ENCODE measurements around the gene LYSMD4.
A peak's percentile ranks its signal among the peaks of the same experiment; 100 is the strongest.
"Not testable (repeated sequence)": the region's sequence is repeated elsewhere in the genome, so short reads cannot be mapped to it uniquely, and the experiment has no call there.

Gene LYSMD4

GRCh38 chr15:99733268-99734039, at the start of gene LYSMD4:
Gene LYSMD4 (minus strand): TSS chr15:99733437. CDS start chr15:99731999, 1,438 bp downstream.
- DNase-seq, result peak; percentile 99

- not testable (repeated sequence) for DNase-seq
These were observed 48.8 kb upstream of the LYSMD4 start for GRCh38 chr15:99782029-99782428.

DNA sequence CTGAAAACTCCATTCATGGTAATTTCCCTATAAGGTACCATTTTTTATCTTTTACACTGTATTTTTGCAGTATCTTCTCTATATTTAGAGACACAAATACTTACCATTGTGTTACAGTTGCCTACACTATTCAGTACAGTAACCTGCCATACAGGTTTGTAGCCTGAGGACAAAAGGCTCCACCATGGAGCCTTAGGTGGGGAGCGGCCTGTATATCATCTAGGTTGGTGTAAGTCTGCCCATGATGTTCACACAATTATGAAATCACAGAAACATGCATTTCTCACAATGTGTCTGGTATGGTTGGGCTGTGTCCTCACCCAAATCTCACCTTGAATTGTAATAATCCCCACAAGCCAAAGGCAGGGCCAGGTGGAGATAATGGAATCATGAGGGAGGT, 43.9 kb upstream of the LYSMD4 start:
- DNase-seq, result no peak

DNA sequence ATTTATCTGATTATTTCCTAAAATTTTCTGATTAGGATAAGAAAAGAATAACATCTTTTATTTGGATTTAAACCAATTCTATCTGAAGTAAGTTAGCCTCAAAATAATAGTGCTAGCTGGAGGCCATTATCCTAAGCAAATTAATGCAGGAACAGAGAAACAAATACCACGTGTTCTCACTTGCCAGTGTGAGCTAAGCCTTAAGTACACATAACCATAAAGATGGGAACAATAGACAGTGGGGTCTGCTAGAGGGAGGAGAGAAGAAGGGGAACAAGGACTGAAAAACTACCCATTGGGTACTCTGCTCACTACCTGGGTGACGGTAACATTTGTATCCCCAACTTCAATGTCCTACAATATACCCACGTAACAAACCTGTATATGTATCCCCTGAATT, 31.3 kb upstream of the LYSMD4 start:
- no peak for DNase-seq

- no peak for DNase-seq
These were observed 30.6 kb upstream of the LYSMD4 start for GRCh38 chr15:99763827-99764226.

DNA sequence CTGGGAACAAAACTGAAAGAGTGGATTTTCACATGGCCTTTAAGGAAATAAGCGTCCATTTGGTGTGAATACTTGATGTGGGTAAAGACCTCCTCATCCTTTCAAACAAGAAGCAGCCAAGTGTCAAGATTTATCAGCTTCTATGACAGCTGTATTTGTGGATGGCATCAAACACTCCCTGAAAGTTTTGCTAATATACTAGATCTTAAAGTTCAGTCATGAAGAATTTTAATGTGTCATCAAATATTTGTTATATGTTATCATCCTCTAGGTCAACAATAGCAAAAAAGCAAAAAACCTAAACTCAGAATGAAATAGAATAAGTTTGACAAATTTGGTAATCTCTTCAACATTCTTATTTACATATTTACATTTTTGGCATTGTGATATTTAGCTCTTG, 29.1 kb upstream of the LYSMD4 start:
- no peak for DNase-seq

DNA sequence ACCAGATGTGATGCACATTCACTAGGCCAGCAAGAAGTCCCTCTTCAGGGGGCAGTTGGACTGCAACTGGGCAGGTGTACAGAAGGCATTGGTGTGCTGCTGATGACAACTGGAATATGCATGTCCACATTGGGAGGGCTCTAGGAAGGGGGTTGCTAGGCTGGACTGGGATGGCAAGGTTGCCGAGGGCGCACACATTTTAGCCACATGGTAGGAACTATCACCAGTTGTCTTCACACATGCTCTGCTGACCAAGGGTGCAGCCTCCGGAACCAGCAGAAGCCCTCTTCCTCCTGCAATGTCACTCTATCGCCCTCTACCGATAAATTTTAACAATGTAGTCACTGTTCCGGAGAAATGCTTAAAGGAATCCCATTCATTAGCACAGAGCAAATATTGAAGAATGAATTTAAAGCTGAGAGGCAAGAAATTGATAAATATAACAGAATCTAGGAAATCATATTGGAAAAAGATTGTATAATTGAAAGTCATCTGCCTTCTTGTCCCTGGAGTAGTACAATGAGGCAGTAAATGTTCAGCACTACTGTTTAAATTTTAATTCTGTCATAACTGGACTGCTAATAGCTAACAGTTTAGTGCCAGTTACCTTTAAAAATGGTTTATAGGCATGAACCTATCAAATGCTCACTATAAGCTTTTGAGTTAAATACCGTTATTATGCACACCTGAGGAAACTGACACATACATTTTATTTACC, 22.6 kb upstream of the LYSMD4 start:
- DNase-seq, result peak; percentile 72

- no peak for DNase-seq
These were observed 19.8 kb upstream of the LYSMD4 start for GRCh38 chr15:99753066-99753465.

DNA sequence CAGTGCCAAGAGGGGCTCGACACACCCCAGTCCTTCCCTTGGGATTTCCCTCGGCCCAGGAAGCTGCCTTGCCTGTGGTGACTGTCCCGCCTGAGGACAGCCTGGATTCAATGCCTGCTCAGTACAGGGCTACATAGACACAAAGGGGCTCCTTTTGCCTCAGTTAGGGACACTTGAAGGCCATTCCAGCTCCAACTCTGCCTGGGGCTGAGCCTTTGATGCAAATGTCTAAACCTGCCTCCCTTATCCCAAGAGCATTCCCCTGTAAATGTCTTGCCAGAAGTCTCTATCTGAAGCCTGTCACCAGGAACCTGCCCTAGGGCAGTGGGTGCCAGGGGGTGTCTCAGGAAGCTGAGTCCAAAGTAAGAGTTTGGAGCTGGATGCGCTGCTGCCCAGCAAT, 19.3 kb upstream of the LYSMD4 start:
- no peak for DNase-seq

- not testable (repeated sequence) for DNase-seq
These were observed 17.1 kb upstream of the LYSMD4 start for GRCh38 chr15:99750326-99750725.

DNA sequence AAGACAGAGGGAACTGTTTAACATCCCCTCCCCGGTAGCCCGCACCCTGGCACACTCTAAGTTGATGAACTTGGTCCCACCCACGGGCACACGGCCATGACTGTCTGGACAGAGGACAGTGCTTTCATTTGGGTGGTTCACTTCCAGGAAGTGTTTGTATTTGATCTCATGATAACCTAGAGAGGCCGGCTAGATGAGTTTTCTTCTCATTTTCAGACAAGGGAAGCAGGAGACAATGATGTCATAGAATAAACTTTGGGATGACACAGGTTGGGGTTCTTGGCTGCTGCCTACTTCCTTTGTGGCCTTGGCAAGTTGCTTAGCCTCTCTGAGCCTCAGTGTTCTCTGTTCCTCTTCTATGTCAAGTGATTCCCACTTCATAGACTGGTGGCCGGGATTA, 16.1 kb upstream of the LYSMD4 start:
- DNase-seq, result no peak

GRCh38 chr15:99745370-99746086, 12.3 kb upstream of the LYSMD4 start:
- no peak for DNase-seq

DNA sequence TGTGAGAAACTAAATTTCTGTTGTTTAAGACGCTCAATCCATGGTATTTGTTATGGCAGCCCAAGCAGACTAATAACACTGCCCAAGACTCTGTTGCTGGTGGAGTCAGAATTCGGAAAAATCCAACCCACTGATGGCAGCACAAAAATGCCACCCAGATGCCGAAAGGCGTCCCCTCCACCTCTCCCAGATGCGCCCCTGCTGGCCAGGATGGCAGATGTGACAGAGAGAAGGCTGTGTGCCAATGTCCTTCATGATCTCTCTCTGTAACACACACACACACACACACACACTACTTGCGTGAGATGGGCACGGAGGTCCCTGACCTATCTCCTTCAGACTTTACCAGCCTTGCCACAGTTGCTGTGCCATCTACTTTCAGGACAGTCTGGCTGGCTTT, 10.9 kb upstream of the LYSMD4 start:
- no peak for DNase-seq

DNA sequence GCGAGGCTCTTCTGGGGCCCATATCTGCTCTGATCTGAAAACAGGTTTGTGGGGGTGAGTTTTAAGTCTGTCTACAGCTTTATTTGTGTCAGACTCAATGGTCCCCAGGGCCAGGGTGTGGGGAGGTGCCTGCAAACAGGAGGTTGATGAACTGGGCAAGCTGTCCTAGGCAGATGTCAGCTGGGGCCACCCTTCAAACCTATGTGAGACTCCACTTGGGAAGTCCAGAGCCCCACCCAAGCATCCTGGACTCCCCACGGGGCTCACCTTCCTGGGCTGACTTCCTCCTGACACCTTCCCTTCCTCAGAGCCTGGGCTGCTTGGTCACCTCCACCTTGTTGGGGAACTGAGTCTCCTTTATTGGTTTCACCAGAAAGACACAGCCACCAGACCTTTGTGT, 8.6 kb upstream of the LYSMD4 start:
- DNase-seq, result no peak

DNA sequence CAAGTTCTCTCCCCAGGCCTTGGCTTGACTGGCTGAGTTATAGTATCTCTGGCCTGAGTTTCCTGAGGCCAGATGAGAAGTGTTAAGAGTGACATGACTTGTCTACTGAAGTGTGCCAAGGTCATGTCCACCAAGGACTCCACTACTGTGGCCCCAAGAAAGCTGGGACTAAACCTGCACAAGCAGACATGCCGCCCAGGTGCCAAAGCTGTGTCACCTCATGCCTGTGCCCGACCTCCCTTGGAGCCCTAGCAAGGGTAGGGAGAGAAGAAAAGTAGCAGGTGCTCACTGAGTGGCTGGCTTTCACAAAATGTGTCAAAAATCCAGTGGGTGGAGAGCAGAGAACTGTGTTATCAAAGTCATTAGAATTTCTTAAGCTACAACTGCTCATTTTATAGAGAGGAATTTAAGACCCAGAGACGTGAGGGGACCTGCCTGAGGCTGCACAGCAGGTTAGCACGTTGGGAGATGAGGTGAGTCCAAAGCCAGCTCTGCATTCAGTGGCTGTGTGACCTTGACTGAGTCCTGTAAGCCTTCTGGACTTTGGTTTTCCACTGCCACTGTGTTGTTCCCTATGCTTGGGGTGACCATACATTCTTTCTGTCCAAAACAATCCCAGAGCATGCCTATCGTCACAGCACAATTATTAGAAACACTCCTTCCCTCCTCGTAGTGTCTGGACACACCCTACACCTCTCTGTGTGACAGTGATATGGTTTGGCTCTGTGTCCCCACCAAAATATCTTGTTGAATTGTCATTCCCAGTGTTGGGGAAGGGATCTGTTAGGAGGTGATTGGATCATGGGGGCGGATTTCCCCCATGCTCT, 5.0 kb upstream of the LYSMD4 start:
- no peak for DNase-seq

DNA sequence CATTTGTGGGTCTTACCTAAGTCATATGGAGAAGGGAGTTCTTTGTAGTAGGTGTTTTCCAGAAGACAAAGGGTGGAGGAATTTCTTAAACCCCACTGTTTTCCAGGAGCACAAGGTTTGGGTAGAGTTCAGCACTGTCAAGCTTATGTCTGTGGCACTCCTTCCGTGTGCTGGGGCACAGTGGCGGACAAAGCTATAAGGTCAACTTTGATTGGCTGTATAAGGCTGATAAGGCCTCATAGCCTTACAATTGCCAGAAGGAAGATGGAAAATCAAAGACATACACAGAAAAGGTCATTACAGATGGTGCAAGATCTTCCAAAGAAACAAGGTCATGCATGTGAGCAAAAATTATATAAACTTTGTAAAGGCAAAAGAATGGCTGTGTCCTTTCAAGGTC, 3.5 kb upstream of the LYSMD4 start:
- no peak for DNase-seq

DNA sequence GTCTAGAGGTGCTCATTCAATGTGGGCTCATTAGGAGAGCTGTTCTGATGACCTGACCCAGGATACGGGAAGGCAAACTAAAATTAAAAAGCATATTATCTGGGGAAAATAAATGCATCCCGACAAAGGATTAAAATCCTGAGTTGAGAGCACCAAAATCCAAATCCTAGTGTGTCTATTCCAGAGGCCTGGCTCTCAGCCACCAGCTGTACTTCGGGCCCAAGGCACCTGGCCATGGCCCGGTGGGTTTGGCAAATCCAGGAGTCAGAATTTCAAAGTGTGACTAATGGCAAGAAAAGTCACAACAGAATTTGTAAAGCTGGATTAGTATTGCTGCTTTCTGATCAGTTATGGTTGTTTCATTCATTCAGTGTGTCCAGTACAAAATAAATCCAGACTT, 2.6 kb upstream of the LYSMD4 start:
- DNase-seq, result no peak

GRCh38 chr15:99734575-99734974, 1.3 kb upstream of the LYSMD4 start:
- DNase-seq, result no peak

DNA sequence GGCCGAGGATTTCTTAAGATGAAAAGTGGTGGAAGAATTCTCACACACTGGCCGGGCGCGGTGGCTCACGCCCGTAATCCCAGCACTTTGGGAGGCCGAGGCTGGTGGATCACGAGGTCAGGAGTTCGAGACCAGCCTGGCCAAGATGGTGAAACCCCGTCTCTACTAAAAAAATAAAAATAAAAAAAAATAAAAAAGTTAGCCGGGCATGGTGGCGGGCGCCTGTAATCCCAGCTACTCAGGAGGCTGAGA, 729 bp upstream of the LYSMD4 start:
- DNase-seq, result not testable (repeated sequence)

DNA sequence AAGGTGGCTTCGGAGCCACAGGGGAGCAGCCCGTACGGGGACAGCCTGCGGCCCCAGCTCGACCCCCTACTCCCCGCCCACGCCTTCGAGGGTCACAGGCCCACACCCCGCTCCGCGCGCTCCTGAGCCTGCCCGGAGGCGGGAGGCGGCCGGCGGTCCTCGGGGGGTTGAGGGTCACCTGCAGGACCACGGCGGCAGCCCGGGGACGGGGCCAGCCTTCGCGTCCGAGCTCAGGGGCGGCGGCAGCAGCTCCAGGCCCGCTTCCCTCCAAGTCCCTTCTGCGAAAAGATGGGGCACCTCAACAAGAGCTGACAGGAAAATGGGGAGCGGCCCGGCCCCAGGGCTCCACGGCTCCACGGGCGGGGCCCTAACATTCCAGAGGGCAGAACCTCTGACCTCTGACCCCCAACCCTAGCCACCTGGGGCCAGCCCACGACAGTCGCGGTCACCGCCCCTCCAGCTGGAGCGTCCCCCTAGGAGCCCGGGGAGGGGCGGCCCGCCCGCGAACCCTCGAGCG, 428 bp downstream of the LYSMD4 start:
- DNase-seq, result no peak

DNA sequence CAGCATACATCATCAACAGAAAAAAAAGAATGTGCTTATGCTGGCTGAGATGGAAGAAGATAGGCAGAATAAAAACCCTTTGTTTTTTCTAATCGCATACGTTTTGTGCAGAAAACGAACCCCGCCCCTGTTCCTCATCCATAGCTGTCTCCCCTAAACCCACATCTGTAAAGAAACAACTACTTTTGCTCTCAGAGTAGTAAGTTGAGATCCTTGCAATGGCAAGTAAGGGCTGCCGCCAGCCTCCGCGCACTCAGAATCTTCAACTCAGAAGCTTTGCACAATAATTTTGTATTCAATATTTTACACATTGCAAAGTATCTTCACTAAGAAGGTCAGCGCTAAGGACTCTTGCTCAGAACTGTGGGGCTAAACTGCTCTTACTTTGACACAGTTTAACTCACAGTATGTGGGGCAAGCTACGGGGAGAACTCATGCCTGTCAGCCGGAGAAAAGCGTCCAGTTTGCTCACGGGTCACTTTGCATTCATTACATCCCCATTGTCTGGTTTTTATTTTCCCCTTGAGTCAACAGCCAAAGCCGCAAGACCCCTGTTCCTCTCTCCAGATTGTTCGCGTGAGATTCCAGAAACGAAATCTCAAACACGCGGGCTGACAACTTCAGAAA, 1.0 kb downstream of the LYSMD4 start:
- DNase-seq, result no peak

DNA sequence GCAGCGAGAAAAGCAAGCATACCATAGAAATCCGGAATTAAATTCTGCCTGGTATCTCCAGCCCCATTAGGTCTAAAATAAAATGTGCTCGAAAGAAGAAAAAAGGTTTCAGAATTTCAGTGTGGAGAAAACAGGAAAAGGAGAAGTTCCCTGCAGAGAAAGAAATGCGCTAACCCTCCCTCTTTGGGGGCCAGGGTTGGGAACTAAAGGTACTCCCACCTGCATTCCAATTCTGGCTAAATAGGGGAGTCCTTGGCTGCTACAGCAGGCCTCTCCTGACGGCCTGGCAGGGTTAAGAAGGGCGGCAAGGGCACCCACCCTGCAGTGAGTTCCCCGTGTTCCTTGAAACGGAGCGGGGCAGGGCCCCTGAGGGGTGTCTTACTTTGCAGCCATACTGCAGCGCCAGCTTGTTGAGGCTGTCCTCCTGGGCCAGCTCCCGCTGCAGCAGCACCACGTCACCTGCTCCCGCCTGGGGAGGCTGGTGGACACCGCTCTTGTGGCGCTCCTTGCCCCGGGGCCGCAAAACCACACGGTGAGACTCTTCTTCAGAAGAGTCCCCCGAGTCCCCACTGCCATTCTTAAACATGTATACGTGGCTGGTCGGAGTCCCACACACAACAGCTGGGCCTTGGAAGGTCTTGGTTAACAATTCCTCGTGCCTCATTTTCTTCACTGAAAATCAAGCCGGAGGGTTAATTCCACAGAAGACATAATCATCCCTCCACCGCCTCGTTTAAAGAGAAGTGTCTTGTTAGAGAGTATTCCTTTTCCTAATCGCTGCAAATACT, 1.7 kb downstream of the LYSMD4 start:
- no peak for DNase-seq
